HEK293 (cell line): ENCODE results near the gene EXOC1.
A peak's percentile ranks its signal among the peaks of the same experiment; 100 is the strongest.

ENCODE experiments used
- CTCF ChIA-PET: fragments of 350-600 bp; formaldehyde crosslinking; extraction: SDS; loops from one replicate; lab custom pipeline; 2021; ENCODE audit warnings: antibody characterized with exemption; lab: Yijun Ruan, JAX
- POLR2A ChIA-PET: fragments of 300-600 bp; formaldehyde crosslinking; extraction: SDS; loops from one replicate; lab custom pipeline; 2020; ENCODE audit warnings: antibody characterized with exemption, inconsistent platforms; lab: Yijun Ruan, JAX
- H3K27ac ChIP-seq: fragments of 200-500 bp; sonication (Bioruptor generic); 2 replicates; pipeline ENCODE4 v1.5.1; 2014; ENCODE audit warnings: low read depth, low read length, control low read depth, inconsistent platforms; ENCODE audit errors: extremely low read depth
- H3K36me3 ChIP-seq, 2 experiments: fragments of 200-500 bp in 1 of 2; sonication (Bioruptor generic) in 1 of 2; 1 replicate in 1 of 2; 2 replicates in 1 of 2; pipeline ENCODE4 v1.5.1; 2014 to 2017; ENCODE audit warnings: inconsistent platforms in 2 of 2, low read length in 2 of 2; ENCODE audit not compliant: control insufficient read depth in 2 of 2, insufficient read depth in 1 of 2
- H3K4me1 ChIP-seq: fragments of 200-500 bp; sonication (Bioruptor generic); 2 replicates; pipeline ENCODE4 v1.5.1; 2014; ENCODE audit warnings: mild to moderate bottlenecking, low read length, inconsistent platforms; ENCODE audit not compliant: control insufficient read depth, insufficient read depth
- H3K4me3 ChIP-seq: 2 replicates; pipeline ENCODE4 v1.5.1; 2011; ENCODE audit warnings: low read depth, mild to moderate bottlenecking, control low read depth, low read length, moderate library complexity
- H3K9me3 ChIP-seq: fragments of 200-500 bp; sonication (Bioruptor generic); 2 replicates; pipeline ENCODE4 v1.5.1; 2014; ENCODE audit warnings: low read depth, low read length, inconsistent platforms; ENCODE audit not compliant: control insufficient read depth, insufficient read depth
- GLI4 ChIP-seq: fragments of 450-650 bp; formaldehyde crosslinking; IDR thresholded peaks from 2 replicates; pipeline ENCODE4 v1.5.1; 2016; ENCODE audit warnings: missing biosample characterization, missing genetic modification characterization
- OSR2 ChIP-seq: fragments of 450-650 bp; formaldehyde crosslinking; IDR thresholded peaks from 2 replicates; pipeline ENCODE4 v1.5.1; 2016; ENCODE audit warnings: missing biosample characterization, missing genetic modification characterization
- TRIM28 ChIP-seq: IDR thresholded peaks from 2 replicates; pipeline ENCODE4 v1.6.1; 2011; ENCODE audit warnings: low read length, control low read depth, borderline replicate concordance
- ZFHX2 ChIP-seq: fragments of 450-650 bp; formaldehyde crosslinking; conservative IDR thresholded peaks from 2 replicates; pipeline ENCODE4 v1.5.1; 2016; ENCODE audit warnings: missing biosample characterization, missing genetic modification characterization
- ZFP69B ChIP-seq: fragments of 450-650 bp; formaldehyde crosslinking; IDR thresholded peaks from 2 replicates; pipeline ENCODE4 v1.5.1; 2016; ENCODE audit warnings: missing biosample characterization, missing genetic modification characterization
- ZNF132 ChIP-seq: fragments of 450-650 bp; formaldehyde crosslinking; IDR thresholded peaks from 2 replicates; pipeline ENCODE4 v1.5.1; 2017; ENCODE audit warnings: missing biosample characterization, missing genetic modification characterization, borderline replicate concordance
- ZNF138 ChIP-seq: fragments of 450-650 bp; formaldehyde crosslinking; IDR thresholded peaks from 2 replicates; pipeline ENCODE4 v1.5.1; 2016; ENCODE audit warnings: missing biosample characterization, missing genetic modification characterization, borderline replicate concordance
- ZNF157 ChIP-seq: fragments of 450-650 bp; formaldehyde crosslinking; IDR thresholded peaks from 2 replicates; pipeline ENCODE4 v1.5.1; 2016; ENCODE audit warnings: missing biosample characterization, missing genetic modification characterization
- ZNF335 ChIP-seq: fragments of 450-650 bp; formaldehyde crosslinking; conservative IDR thresholded peaks from 2 replicates; pipeline ENCODE4 v1.5.1; 2016; ENCODE audit warnings: missing biosample characterization, missing genetic modification characterization
- ZNF514 ChIP-seq: fragments of 450-650 bp; formaldehyde crosslinking; IDR thresholded peaks from 2 replicates; pipeline ENCODE4 v1.5.1; 2016; ENCODE audit warnings: missing biosample characterization, missing genetic modification characterization
- ZNF529 ChIP-seq: fragments of 450-650 bp; formaldehyde crosslinking; IDR thresholded peaks from 2 replicates; pipeline ENCODE4 v1.5.1; 2017; ENCODE audit warnings: missing genetic modification characterization, missing biosample characterization; ENCODE audit not compliant: insufficient replicate concordance
- ZSCAN16 ChIP-seq: fragments of 450-650 bp; formaldehyde crosslinking; IDR thresholded peaks from 2 replicates; pipeline ENCODE4 v1.5.1; 2016; ENCODE audit warnings: missing biosample characterization, missing genetic modification characterization
- ZXDB ChIP-seq: fragments of 450-650 bp; formaldehyde crosslinking; IDR thresholded peaks from 2 replicates; pipeline ENCODE4 v1.5.1; 2016; ENCODE audit warnings: missing biosample characterization, missing genetic modification characterization
- TF ChIP-seq, protein P1 (sequence below): fragments of 450-650 bp; formaldehyde crosslinking; IDR thresholded peaks from 2 replicates; pipeline ENCODE4 v1.5.1; 2016; ENCODE audit warnings: missing biosample characterization, missing genetic modification characterization
- TF ChIP-seq, protein P2 (sequence below): fragments of 450-650 bp; formaldehyde crosslinking; conservative IDR thresholded peaks from 2 replicates; pipeline ENCODE4 v1.5.1; 2016; ENCODE audit warnings: low read depth, missing biosample characterization, missing genetic modification characterization
- TF ChIP-seq, protein P3 (sequence below): fragments of 450-650 bp; formaldehyde crosslinking; IDR thresholded peaks from 2 replicates; pipeline ENCODE4 v1.5.1; 2016; ENCODE audit warnings: missing biosample characterization, missing genetic modification characterization
- TF ChIP-seq, protein P4 (sequence below): fragments of 450-650 bp; formaldehyde crosslinking; IDR thresholded peaks from 2 replicates; pipeline ENCODE4 v1.5.1; 2016; ENCODE audit warnings: missing biosample characterization, missing genetic modification characterization
- TF ChIP-seq, protein P5 (sequence below): fragments of 450-650 bp; formaldehyde crosslinking; IDR thresholded peaks from 2 replicates; pipeline ENCODE4 v1.5.1; 2016; ENCODE audit warnings: missing biosample characterization, missing genetic modification characterization, low read depth
- TF ChIP-seq, protein P6 (sequence below): fragments of 450-650 bp; formaldehyde crosslinking; IDR thresholded peaks from 2 replicates; pipeline ENCODE4 v1.5.1; 2016; ENCODE audit warnings: missing biosample characterization, missing genetic modification characterization

The EXOC1 gene

DNA sequence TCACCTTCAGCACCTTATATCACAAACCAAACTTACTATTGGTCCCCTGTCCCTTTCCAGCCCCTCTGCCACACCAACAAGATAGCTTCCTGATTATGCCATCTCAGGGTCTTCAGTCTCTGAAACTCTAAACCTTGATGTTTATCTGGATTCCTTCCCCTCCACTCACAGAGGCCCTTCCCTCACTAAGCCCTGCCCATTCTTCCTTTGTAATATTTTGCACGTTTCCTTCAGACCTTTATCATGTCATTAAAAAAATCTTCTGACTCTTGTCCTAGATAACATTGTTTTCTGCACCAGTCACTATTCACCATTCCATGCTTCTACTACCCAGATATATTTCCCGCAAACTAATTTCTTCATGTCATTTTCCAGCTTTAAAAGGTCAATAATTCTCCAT, 77.6 kb downstream of the EXOC1 start:
- Histone ChIP-seq H3K9me3 (no peaks in the 10 kb centered on the region), H3K4me3 (no peak overlapping the region), H3K4me1 (no peaks in the 10 kb centered on the region), H3K36me3 (no peaks in the 10 kb centered on the region), H3K27ac (no peak overlapping the region)
- no peak for TF ChIP-seq ZNF132 (tag by site-specific recombination)
- TF ChIP-seq ZNF514 (tag by site-specific recombination): no peak
- TF ChIP-seq, protein P1, sequence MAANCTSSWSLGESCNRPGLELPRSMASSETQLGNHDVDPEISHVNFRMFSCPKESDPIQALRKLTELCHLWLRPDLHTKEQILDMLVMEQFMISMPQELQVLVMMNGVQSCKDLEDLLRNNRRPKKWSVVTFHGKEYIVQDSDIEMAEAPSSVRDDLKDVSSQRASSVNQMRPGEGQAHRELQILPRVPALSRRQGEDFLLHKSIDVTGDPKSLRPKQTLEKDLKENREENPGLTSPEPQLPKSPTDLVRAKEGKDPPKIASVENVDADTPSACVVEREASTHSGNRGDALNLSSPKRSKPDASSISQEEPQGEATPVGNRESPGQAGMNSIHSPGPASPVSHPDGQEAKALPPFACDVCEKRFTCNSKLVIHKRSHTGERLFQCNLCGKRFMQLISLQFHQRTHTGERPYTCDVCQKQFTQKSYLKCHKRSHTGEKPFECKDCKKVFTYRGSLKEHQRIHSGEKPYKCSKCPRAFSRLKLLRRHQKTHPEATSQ (tag by site-specific recombination): no peak
- TF ChIP-seq GLI4 (tag by site-specific recombination): no peak
- TF ChIP-seq, protein P2, sequence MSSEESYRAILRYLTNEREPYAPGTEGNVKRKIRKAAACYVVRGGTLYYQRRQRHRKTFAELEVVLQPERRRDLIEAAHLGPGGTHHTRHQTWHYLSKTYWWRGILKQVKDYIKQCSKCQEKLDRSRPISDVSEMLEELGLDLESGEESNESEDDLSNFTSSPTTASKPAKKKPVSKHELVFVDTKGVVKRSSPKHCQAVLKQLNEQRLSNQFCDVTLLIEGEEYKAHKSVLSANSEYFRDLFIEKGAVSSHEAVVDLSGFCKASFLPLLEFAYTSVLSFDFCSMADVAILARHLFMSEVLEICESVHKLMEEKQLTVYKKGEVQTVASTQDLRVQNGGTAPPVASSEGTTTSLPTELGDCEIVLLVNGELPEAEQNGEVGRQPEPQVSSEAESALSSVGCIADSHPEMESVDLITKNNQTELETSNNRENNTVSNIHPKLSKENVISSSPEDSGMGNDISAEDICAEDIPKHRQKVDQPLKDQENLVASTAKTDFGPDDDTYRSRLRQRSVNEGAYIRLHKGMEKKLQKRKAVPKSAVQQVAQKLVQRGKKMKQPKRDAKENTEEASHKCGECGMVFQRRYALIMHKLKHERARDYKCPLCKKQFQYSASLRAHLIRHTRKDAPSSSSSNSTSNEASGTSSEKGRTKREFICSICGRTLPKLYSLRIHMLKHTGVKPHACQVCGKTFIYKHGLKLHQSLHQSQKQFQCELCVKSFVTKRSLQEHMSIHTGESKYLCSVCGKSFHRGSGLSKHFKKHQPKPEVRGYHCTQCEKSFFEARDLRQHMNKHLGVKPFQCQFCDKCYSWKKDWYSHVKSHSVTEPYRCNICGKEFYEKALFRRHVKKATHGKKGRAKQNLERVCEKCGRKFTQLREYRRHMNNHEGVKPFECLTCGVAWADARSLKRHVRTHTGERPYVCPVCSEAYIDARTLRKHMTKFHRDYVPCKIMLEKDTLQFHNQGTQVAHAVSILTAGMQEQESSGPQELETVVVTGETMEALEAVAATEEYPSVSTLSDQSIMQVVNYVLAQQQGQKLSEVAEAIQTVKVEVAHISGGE (tag by site-specific recombination): no peak
- TF ChIP-seq, protein P3, sequence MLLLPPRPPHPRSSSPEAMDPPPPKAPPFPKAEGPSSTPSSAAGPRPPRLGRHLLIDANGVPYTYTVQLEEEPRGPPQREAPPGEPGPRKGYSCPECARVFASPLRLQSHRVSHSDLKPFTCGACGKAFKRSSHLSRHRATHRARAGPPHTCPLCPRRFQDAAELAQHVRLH (tag by site-specific recombination): no peak
- no peak for TF ChIP-seq ZXDB (tag by site-specific recombination)
- TF ChIP-seq, protein P4, sequence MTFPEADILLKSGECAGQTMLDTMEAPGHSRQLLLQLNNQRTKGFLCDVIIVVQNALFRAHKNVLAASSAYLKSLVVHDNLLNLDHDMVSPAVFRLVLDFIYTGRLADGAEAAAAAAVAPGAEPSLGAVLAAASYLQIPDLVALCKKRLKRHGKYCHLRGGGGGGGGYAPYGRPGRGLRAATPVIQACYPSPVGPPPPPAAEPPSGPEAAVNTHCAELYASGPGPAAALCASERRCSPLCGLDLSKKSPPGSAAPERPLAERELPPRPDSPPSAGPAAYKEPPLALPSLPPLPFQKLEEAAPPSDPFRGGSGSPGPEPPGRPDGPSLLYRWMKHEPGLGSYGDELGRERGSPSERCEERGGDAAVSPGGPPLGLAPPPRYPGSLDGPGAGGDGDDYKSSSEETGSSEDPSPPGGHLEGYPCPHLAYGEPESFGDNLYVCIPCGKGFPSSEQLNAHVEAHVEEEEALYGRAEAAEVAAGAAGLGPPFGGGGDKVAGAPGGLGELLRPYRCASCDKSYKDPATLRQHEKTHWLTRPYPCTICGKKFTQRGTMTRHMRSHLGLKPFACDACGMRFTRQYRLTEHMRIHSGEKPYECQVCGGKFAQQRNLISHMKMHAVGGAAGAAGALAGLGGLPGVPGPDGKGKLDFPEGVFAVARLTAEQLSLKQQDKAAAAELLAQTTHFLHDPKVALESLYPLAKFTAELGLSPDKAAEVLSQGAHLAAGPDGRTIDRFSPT (tag by site-specific recombination): no peak
- no peak for TF ChIP-seq TRIM28
- TF ChIP-seq ZSCAN16: no peak
- no peak for TF ChIP-seq ZNF138 (tag by site-specific recombination)
- no peak for TF ChIP-seq OSR2 (tag by site-specific recombination)
- no peak for TF ChIP-seq ZFHX2 (tag by site-specific recombination)
- no peak for TF ChIP-seq ZNF529
- TF ChIP-seq ZNF157 (tag by site-specific recombination): no peak
- POLR2A ChIA-PET: no interaction called here
- CTCF ChIA-PET: interaction anchor here (1.3 kb wide), 1 partner anchor 18 kb away, joined by 3 read pairs; the partner anchor contains the start of gene CEP135

DNA sequence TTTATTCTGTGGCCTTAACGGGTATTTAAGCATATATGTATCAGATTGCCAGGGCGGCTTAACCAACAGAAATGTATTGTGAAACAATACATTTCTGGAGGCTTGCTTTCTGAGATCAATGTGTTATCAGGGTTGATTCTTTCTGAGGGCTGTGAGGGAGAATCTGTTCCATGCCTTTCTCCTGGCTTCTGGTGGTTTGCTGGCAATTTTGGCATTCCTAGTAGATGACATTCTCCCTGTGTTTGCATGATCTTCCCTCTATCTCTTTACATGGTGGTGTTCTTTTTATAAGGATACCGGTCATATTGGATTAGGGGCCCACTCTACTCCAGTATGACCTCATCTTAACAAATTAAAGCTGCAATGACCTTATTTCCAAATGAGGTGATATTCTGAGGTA, 78.4 kb downstream of the EXOC1 start:
- TF ChIP-seq ZNF335 (tag by site-specific recombination) (no peak), ZFP69B (tag by site-specific recombination) (peak; percentile 37; the same call in 1 of the 2 replicates)
- TF ChIP-seq, protein P5, sequence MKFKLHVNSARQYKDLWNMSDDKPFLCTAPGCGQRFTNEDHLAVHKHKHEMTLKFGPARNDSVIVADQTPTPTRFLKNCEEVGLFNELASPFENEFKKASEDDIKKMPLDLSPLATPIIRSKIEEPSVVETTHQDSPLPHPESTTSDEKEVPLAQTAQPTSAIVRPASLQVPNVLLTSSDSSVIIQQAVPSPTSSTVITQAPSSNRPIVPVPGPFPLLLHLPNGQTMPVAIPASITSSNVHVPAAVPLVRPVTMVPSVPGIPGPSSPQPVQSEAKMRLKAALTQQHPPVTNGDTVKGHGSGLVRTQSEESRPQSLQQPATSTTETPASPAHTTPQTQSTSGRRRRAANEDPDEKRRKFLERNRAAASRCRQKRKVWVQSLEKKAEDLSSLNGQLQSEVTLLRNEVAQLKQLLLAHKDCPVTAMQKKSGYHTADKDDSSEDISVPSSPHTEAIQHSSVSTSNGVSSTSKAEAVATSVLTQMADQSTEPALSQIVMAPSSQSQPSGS (tag by site-specific recombination): 0 out of 2 replicates have a peak, but pooled peaks have one; percentile 34
- TF ChIP-seq, protein P6, sequence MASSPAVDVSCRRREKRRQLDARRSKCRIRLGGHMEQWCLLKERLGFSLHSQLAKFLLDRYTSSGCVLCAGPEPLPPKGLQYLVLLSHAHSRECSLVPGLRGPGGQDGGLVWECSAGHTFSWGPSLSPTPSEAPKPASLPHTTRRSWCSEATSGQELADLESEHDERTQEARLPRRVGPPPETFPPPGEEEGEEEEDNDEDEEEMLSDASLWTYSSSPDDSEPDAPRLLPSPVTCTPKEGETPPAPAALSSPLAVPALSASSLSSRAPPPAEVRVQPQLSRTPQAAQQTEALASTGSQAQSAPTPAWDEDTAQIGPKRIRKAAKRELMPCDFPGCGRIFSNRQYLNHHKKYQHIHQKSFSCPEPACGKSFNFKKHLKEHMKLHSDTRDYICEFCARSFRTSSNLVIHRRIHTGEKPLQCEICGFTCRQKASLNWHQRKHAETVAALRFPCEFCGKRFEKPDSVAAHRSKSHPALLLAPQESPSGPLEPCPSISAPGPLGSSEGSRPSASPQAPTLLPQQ (tag by site-specific recombination): peak; percentile 92

More for the DNA sequence above, 78.4 kb downstream of the EXOC1 start:
- Histone ChIP-seq H3K4me1 (no peaks in the 10 kb centered on the region), H3K9me3 (no peaks in the 10 kb centered on the region), H3K36me3 (no peaks in the 10 kb centered on the region), H3K27ac (no peak overlapping the region), H3K4me3 (no peak overlapping the region)
- ChIA-PET POLR2A (no interaction called here), CTCF (interaction anchor here (1.1 kb wide), 1 partner anchor 10 kb away, joined by 4 read pairs; no protein-coding TSS in a partner anchor)
